OCI-LY7 (cell line): Measurements from ENCODE around the gene PRDM10. TPM values are rescaled to one million over a fixed set of nuclear protein-coding genes. Genes with fewer than 3 reads are reported as not detected.

ENCODE experiments used
- BruUV-seq: library from RNA; stranded (reverse); fragments of 400-500 nt; replicated peaks from 2 replicates; lab custom pipeline; 2021; lab: Mats Ljungman, UMichigan
- CTCF ChIA-PET: fragments of 300-600 bp; sonication (Branson Sonifier 250); formaldehyde crosslinking; loops from one replicate; lab custom pipeline; 2022; ENCODE audit warnings: antibody characterized with exemption; ENCODE audit not compliant: unreplicated experiment; lab: Charles Lee
- POLR2A ChIA-PET: fragments of 300-600 bp; sonication (Branson Sonifier 250); formaldehyde crosslinking; loops from one replicate; lab custom pipeline; 2022; ENCODE audit warnings: antibody characterized with exemption; lab: Charles Lee
- DNase-seq: peaks from one replicate; pipeline ENCODE4 v3.0.0-alpha.2; 2015; ENCODE audit warnings: low spot score
- H2AFZ ChIP-seq: fragments of 200-600 bp; sonication (generic), shearing (Covaris generic); 2 replicates; pipeline ENCODE4 v1.6.1; 2014; ENCODE audit warnings: mild to moderate bottlenecking, antibody characterized with exemption, low read length, moderate library complexity
- H3K27ac ChIP-seq: fragments of 200-600 bp; sonication (generic); 2 replicates; pipeline ENCODE4 v1.5.1; 2014; ENCODE audit warnings: mixed run types, low read depth, mild to moderate bottlenecking, moderate library complexity, low read length, inconsistent platforms; ENCODE audit not compliant: poor library complexity, severe bottlenecking
- H3K36me3 ChIP-seq: fragments of 200-600 bp; sonication (generic); 2 replicates; pipeline ENCODE4 v1.6.1; 2014; ENCODE audit warnings: mild to moderate bottlenecking, antibody characterized with exemption, low read length, moderate library complexity, mixed read lengths; ENCODE audit not compliant: insufficient read depth
- H3K4me1 ChIP-seq: fragments of 200-600 bp; sonication (generic); 2 replicates; pipeline ENCODE4 v1.5.1; 2014; ENCODE audit warnings: mild to moderate bottlenecking, low read length; ENCODE audit not compliant: insufficient read depth, poor library complexity, severe bottlenecking
- H3K4me2 ChIP-seq: fragments of 200-600 bp; sonication (generic); 2 replicates; pipeline ENCODE4 v1.6.1; 2014; ENCODE audit warnings: mild to moderate bottlenecking, low read length
- H3K4me3 ChIP-seq: fragments of 200-600 bp; sonication (generic); 2 replicates; pipeline ENCODE4 v1.5.1; 2014; ENCODE audit warnings: mild to moderate bottlenecking, low read depth, low read length; ENCODE audit not compliant: poor library complexity, severe bottlenecking
- H3K79me2 ChIP-seq: fragments of 200-600 bp; sonication (generic); 2 replicates; pipeline ENCODE4 v1.6.1; 2016; ENCODE audit warnings: low read depth, mild to moderate bottlenecking, low read length, moderate library complexity, mixed read lengths; ENCODE audit not compliant: insufficient read depth
- H3K9me2 ChIP-seq: fragments of 200-600 bp; sonication (generic); 2 replicates; pipeline ENCODE4 v1.6.1; 2016; ENCODE audit warnings: mild to moderate bottlenecking, low read length, mixed read lengths; ENCODE audit not compliant: insufficient read depth
- H3K9me3 ChIP-seq: fragments of 200-600 bp; sonication (generic); 2 replicates; pipeline ENCODE4 v1.6.1; 2014; ENCODE audit warnings: mild to moderate bottlenecking, mixed run types, low read length, mixed read lengths
- H4K20me1 ChIP-seq: fragments of 200-600 bp; sonication (generic); 2 replicates; pipeline ENCODE4 v1.6.1; 2014; ENCODE audit warnings: mild to moderate bottlenecking, antibody characterized with exemption, low read length, moderate library complexity, mixed read lengths; ENCODE audit not compliant: insufficient read depth
- CTCF ChIP-seq: fragments of 200-600 bp; sonication (generic); conservative IDR thresholded peaks from 2 replicates; pipeline ENCODE4 v1.5.1; 2014; ENCODE audit warnings: mild to moderate bottlenecking, antibody characterized with exemption, low read length, moderate library complexity, mixed read lengths
- EZH2phosphoT487 ChIP-seq: fragments of 200-600 bp; sonication (generic); IDR thresholded peaks from 2 replicates; pipeline ENCODE4 v1.6.1; 2018; ENCODE audit warnings: low read depth, borderline replicate concordance, mild to moderate bottlenecking, mixed run types, antibody characterized with exemption, low read length, moderate library complexity, mixed read lengths
- intact Hi-C: fragments of 100-400 bp; cut with micrococcal nuclease; formaldehyde crosslinking; loops from one replicate; pipeline ENCODE4 v1.10.0; 2022; ENCODE audit not compliant: unreplicated experiment
- total RNA-seq, 2 experiments: library from RNA; depleted of rRNA in 1 of 2; stranded (reverse); fragments of >200 nt in 1 of 2; shearing (Covaris generic) in 1 of 2; gene quantifications; 2 replicates each; pipeline ENCODE4 v1.2.3, GENCODE V29; 2014 to 2022

Gene PRDM10
- total RNA-seq, 2 experiments from 2014 or later: 29.8 to 60.6 TPM

GRCh38 chr11:129939510-129939909 is 63.1 kb downstream of the PRDM10 start:
- ChIA-PET POLR2A (interaction anchor here (0.8 to 3.4 kb wide), 17 partner anchors 9 to 221 kb away, joined by 3 to 19 read pairs (median 4); partner anchors contain the start of gene PRDM10), CTCF (interaction anchor here (0.8 to 1.0 kb wide), 3 partner anchors 9 to 193 kb away, joined by 3 to 5 read pairs (median 3); no protein-coding TSS in a partner anchor)
- no peak for TF ChIP-seq EZH2phosphoT487
- no peak for TF ChIP-seq CTCF
- Histone ChIP-seq H3K9me2 (no peaks in the 10 kb centered on the region), H3K27ac (peak overlapping the region; percentile 68), H2AFZ (no peak overlapping the region), H3K36me3 (peaks cover 90% of the 10 kb centered on the region), H3K9me3 (no peaks in the 10 kb centered on the region), H3K4me3 (peak overlapping the region; percentile 39), H4K20me1 (no peaks in the 10 kb centered on the region), H3K79me2 (peaks cover 69% of the 10 kb centered on the region), H3K4me2 (peak overlapping the region; percentile 68), H3K4me1 (peaks cover 76% of the 10 kb centered on the region)
- DNase-seq: peak; percentile 81
- BruUV-seq: no TSS peak
- intact Hi-C loops: no loop called here

- peaks cover 61% of the 10 kb centered on the region for H3K79me2 ChIP-seq
- H3K9me3 ChIP-seq: no peaks in the 10 kb centered on the region
- POLR2A ChIA-PET: interaction anchor here (1.3 to 3.4 kb wide), 7 partner anchors 9 to 132 kb away, joined by 3 to 19 read pairs (median 7); partner anchors contain the start of gene PRDM10
- no peaks in the 10 kb centered on the region for H4K20me1 ChIP-seq
- intact Hi-C loops: no loop called here
- H3K9me2 ChIP-seq: no peaks in the 10 kb centered on the region
- CTCF ChIA-PET: interaction anchor here (1.0 kb wide), 1 partner anchor 10 kb away, joined by 5 read pairs; no protein-coding TSS in a partner anchor
- TF ChIP-seq CTCF (no peak), EZH2phosphoT487 (no peak)
- no TSS peak for BruUV-seq
- H3K36me3 ChIP-seq: peaks cover 92% of the 10 kb centered on the region
- no peak overlapping the region for H3K4me3 ChIP-seq
- peaks cover 69% of the 10 kb centered on the region for H3K4me1 ChIP-seq
- H2AFZ ChIP-seq: no peak overlapping the region
- no peak for DNase-seq
- peak overlapping the region; percentile 48 for H3K4me2 ChIP-seq
- peak overlapping the region; percentile 68 for H3K27ac ChIP-seq
These were observed 63.9 kb downstream of the PRDM10 start for GRCh38 chr11:129938764-129939163.

GRCh38 chr11:129937592-129938238 is 64.9 kb downstream of the PRDM10 start:
- Histone ChIP-seq H3K27ac (peak overlapping the region; percentile 48), H2AFZ (no peak overlapping the region), H3K36me3 (peaks cover 95% of the 10 kb centered on the region), H3K4me3 (no peak overlapping the region), H3K4me2 (peak overlapping the region; percentile 48), H3K79me2 (peaks cover 51% of the 10 kb centered on the region), H3K9me3 (no peaks in the 10 kb centered on the region), H4K20me1 (no peaks in the 10 kb centered on the region), H3K4me1 (peaks cover 60% of the 10 kb centered on the region), H3K9me2 (no peaks in the 10 kb centered on the region)
- TF ChIP-seq CTCF: no peak
- no peak for TF ChIP-seq EZH2phosphoT487
- intact Hi-C loops: no loop called here
- ChIA-PET CTCF (no interaction called here), POLR2A (interaction anchor here (0.5 to 3.0 kb wide), 5 partner anchors 10 to 145 kb away, joined by 3 to 11 read pairs (median 5); no protein-coding TSS in a partner anchor)
- BruUV-seq: no TSS peak
- DNase-seq: peak; percentile 30
